Testis (tissue), 3 donors: Measurements from ENCODE around the gene LTN1. TPM values are rescaled to one million over a fixed set of nuclear protein-coding genes. Genes with fewer than 3 reads are reported as not detected.
"Not testable (repeated sequence)": the region's sequence is repeated elsewhere in the genome, so short reads cannot be mapped to it uniquely, and the experiment has no call there.

Experiments used
- DNase-seq: peaks from one replicate; pipeline ENCODE4 v3.0.0-alpha.2; 2019
- H3K27ac ChIP-seq, 2 donors: fragments of 200-600 bp; sonication (generic); one replicate each; pipeline ENCODE4 v1.5.1; 2019
- H3K27me3 ChIP-seq: fragments of 200-600 bp; sonication (generic); one replicate; pipeline ENCODE4 v1.5.1; 2019
- H3K36me3 ChIP-seq: fragments of 200-600 bp; sonication (generic); one replicate; pipeline ENCODE4 v1.5.1; 2017; ENCODE audit warnings: low read depth; ENCODE audit errors: missing control alignments
- H3K4me1 ChIP-seq: fragments of 200-600 bp; sonication (generic); one replicate; pipeline ENCODE4 v1.5.1; 2019
- H3K4me3 ChIP-seq, 2 donors: fragments of 200-600 bp; sonication (generic); one replicate each; pipeline ENCODE4 v1.5.1; 2017 to 2019
- H3K9me3 ChIP-seq: fragments of 200-600 bp; sonication (generic); one replicate; pipeline ENCODE4 v1.5.1; 2017
- CTCF ChIP-seq, 3 experiments: fragments of 450-650 bp in 2 of 3; fragments of 200-600 bp in 1 of 3; sonication (generic) in 1 of 3; IDR thresholded peaks; one replicate each; pipeline ENCODE4 v1.5.1; 2016 to 2019; ENCODE audit warnings: antibody characterized with exemption in 3 of 3, mild to moderate bottlenecking in 2 of 3, moderate library complexity in 1 of 3
- POLR2A ChIP-seq: fragments of 450-650 bp; IDR thresholded peaks from one replicate; pipeline ENCODE4 v1.6.1; 2017; ENCODE audit warnings: antibody characterized with exemption, mild to moderate bottlenecking, moderate library complexity
- WGBS, 2 donors: methylation state at CpG; one replicate each; pipeline ENCODE4 v1.1.5; 2018; 5-methylcytosine and 5-hydroxymethylcytosine counted together
- intact Hi-C: fragments of 100-400 bp; cut with DNase I; formaldehyde crosslinking; loops from one replicate; pipeline ENCODE4 v1.15.1; 2023; ENCODE audit warnings: low total_unique reads
- polyA plus RNA-seq: library from polyadenylated mRNA; stranded (reverse); fragments of 350-450 nt; fragmentation: Illumina TruSeq; extraction: RNeasy Lipid Tissue Mini Kit (QIAGEN cat#74804); gene quantifications from one replicate; pipeline ENCODE4 v1.2.3, GENCODE V29; 2014; ENCODE audit warnings: low read depth, low replicate concordance; ENCODE audit not compliant: insufficient read depth
- total RNA-seq, 2 donors: library from RNA; depleted of rRNA; stranded (reverse); fragments of >200 nt; gene quantifications; one replicate each; pipeline ENCODE4 v1.2.3, GENCODE V29; 2016

Gene LTN1
- total and polyA plus RNA-seq, 3 donors from 2014 or later = 22.1 to 47.2 (median 34.1) TPM

DNA sequence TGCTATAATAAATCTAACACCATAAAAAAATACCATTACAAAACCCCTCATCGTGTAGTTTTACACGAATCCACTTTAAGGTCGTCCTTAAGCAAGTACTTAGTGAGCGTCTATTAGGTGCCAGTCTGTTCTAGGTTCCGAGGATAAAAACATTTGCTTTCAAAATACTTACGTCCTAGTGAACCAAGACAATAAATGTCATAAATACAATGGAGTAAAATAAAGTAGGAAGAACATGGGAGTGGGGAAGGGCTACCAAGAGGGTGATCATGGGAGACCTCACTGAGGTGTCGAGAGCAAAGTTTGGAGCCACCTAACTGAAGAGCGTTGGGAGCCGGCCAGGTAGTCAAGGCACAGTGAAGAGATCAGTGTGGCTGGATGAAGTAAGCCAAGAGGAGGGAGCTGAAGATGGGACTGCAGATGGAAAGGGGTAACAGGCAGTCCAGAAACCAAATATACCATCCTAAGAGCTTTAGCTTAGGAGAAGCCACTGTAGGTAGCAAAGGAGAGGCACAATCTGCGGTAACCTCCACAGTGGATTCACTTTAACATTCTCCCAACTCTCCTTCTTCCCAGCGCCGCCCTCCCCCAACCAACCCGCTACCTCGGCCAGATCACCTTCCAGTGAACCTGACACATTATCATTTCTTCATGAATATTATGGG lies 684 bp downstream of the LTN1 start:
- 3 to 4% methylated on average over 14 of the region's 14 CpGs for WGBS, 2 donors
- Histone ChIP-seq H3K36me3 (no peaks in the 10 kb centered on the region), H3K4me3 (peak overlapping the region; percentile 84 to 86), H3K9me3 (no peaks in the 10 kb centered on the region), H3K27me3 (no peaks in the 10 kb centered on the region), H3K27ac (peak overlapping the region; percentile 77 to 88), H3K4me1 (peaks cover 7% of the 10 kb centered on the region)
- intact Hi-C loops = no loop called here
- peak; percentile 37 for DNase-seq
- TF ChIP-seq POLR2A = no peak
- no peak for TF ChIP-seq CTCF (IDR thresholded peaks at IDR 0.05)

DNA sequence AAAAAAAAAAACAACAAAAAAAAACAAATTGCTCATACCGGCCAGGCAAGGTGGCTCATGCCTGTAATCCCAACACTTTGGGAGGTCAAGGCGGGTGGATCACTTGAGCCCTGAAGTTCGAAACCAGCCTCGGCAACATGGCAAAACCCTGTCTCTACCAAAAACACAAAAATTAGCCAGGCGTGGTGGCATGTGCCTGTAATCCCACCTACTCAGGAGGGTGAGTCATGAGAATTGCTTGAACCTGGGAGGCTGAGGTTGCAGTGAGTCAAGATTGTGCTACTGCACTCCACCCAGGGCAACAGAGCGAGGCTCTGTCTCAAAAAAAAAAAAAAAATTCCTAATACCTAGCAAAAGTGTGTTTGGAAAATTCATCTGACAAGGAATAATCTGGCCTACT lies 4.5 kb downstream of the LTN1 start:
- H3K27me3 ChIP-seq, intact Hi-C loops: not testable (repeated sequence)
- 91 to 96% methylated on average over 4 to 6 of the region's 6 CpGs for WGBS, 2 donors

GRCh38 chr21:28986677-28987076 lies 6.0 kb downstream of the LTN1 start:
- intact Hi-C loops = no loop called here
- Histone ChIP-seq H3K27ac (peak overlapping the region in 1 of 2 donors; percentile 1), H3K9me3 (no peaks in the 10 kb centered on the region), H3K27me3 (no peaks in the 10 kb centered on the region), H3K36me3 (no peaks in the 10 kb centered on the region), H3K4me1 (peaks cover 5% of the 10 kb centered on the region), H3K4me3 (no peak overlapping the region)
- 35 to 52% methylated on average over 4 of the region's 4 CpGs for WGBS, 2 donors
- DNase-seq = peak; percentile 36
- no peak for TF ChIP-seq CTCF (IDR thresholded peaks at IDR 0.05)
- no peak for TF ChIP-seq POLR2A

More for the DNA sequence above, 4.5 kb downstream of the LTN1 start:
- H3K36me3 ChIP-seq, H3K9me3 ChIP-seq, H3K4me3 ChIP-seq, H3K4me1 ChIP-seq, DNase-seq, H3K27ac ChIP-seq: not testable (repeated sequence)

DNA sequence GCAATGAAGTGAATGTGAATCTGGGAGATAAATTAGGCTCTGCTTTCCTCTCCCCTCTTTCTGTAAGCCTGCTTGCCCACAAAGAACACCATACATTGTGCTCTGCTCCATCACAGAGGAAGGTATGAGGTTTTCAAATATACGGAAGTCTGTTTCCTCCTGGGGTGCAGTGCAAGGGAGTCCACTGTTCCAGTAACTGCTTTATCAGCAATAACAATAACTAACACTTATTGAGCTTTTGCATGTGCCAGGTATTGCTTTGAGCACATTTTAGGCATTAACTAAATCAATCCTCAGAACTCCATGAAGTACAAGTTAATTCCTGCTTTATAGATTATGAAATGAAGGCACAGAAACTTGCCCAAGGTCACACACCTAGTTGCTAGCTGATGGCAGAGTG lies 10.0 kb downstream of the LTN1 start:
- no peaks in the 10 kb centered on the region for H3K36me3 ChIP-seq
- WGBS, 2 donors = 86 to 90% methylated on average over 1 of the region's 1 CpG

DNA sequence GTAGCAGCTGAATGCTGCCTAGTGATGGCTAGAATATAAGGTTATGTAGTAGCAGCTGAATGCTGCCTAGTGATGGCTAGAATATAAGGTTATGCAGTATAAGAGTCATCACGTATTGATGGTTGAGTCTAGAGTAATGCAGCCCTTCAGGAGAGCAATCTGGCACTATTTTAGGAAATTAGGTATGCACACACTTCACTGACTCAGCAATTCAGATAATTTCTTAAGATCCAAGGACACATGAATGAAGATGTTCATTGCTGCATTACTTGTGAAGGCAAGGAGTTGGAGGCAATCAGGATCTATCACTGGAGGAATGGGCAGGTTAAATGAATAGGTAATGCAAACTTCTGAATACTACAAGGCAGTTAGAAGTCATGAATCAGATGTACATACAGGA lies 13.6 kb downstream of the LTN1 start:
- H3K4me3 ChIP-seq = no peak overlapping the region
- intact Hi-C loops = no loop called here
- H3K27me3 ChIP-seq = no peaks in the 10 kb centered on the region
- WGBS, 2 donors = 70 to 77% methylated on average over 1 of the region's 1 CpG
- no peaks in the 10 kb centered on the region for H3K36me3 ChIP-seq
- no peak overlapping the region for H3K27ac ChIP-seq
- no peak for TF ChIP-seq POLR2A
- H3K9me3 ChIP-seq = no peaks in the 10 kb centered on the region
- DNase-seq = no peak
- H3K4me1 ChIP-seq = no peaks in the 10 kb centered on the region

More for the DNA sequence above, 10.0 kb downstream of the LTN1 start:
- no peaks in the 10 kb centered on the region for H3K27me3 ChIP-seq
- no peaks in the 10 kb centered on the region for H3K9me3 ChIP-seq
- no peaks in the 10 kb centered on the region for H3K4me1 ChIP-seq
- H3K4me3 ChIP-seq = no peak overlapping the region
- H3K27ac ChIP-seq = no peak overlapping the region
- DNase-seq = no peak
- intact Hi-C loops = no loop called here
- no peak for TF ChIP-seq CTCF (IDR thresholded peaks at IDR 0.05)
- no peak for TF ChIP-seq POLR2A

GRCh38 chr21:28975397-28975796 lies 17.3 kb downstream of the LTN1 start:
- no peak for TF ChIP-seq CTCF (IDR thresholded peaks at IDR 0.05)
- no peak for TF ChIP-seq POLR2A
- 51 to 70% methylated on average over 3 of the region's 3 CpGs for WGBS, 2 donors

More at GRCh38 chr21:28975397-28975796, 17.3 kb downstream of the LTN1 start:
- Histone ChIP-seq H3K36me3 (no peaks in the 10 kb centered on the region), H3K4me3 (no peak overlapping the region), H3K9me3 (no peaks in the 10 kb centered on the region), H3K4me1 (no peaks in the 10 kb centered on the region), H3K27me3 (no peaks in the 10 kb centered on the region), H3K27ac (no peak overlapping the region)
- intact Hi-C loops = no loop called here
- DNase-seq = no peak
